Neural crest cell (in vitro differentiated cells): ENCODE measurements around the gene SULT1B1. TPM values are rescaled to one million over a fixed set of nuclear protein-coding genes. Genes with fewer than 3 reads are reported as not detected.

Source experiments
- DNase-seq: peaks from one replicate; pipeline ENCODE4 v3.0.0; 2021; ENCODE audit warnings: low read depth, mixed read lengths, low spot score
- H3K27ac Mint-ChIP-seq: one replicate; pipeline ENCODE4 v1.8.0; 2021; ENCODE audit warnings: mild to moderate bottlenecking, mixed read lengths; ENCODE audit not compliant: unreplicated experiment
- H3K27me3 Mint-ChIP-seq: 2 replicates; pipeline ENCODE4 v1.8.0; 2021; ENCODE audit warnings: low read depth, mild to moderate bottlenecking, mixed read lengths
- H3K36me3 Mint-ChIP-seq: 2 replicates; pipeline ENCODE4 v1.8.0; 2021; ENCODE audit warnings: low read depth, mild to moderate bottlenecking, mixed read lengths
- H3K4me1 Mint-ChIP-seq: 2 replicates; pipeline ENCODE4 v1.8.0; 2021; ENCODE audit warnings: mixed read lengths
- H3K4me3 Mint-ChIP-seq: one replicate; pipeline ENCODE4 v1.8.0; 2021; ENCODE audit warnings: mild to moderate bottlenecking, mixed read lengths
- H3K9me3 Mint-ChIP-seq: 2 replicates; pipeline ENCODE4 v1.8.0; 2021; ENCODE audit warnings: mixed read lengths
- CTCF ChIP-seq: fragments of 200-600 bp; sonication (generic); conservative IDR thresholded peaks from 2 replicates; pipeline ENCODE4 v1.5.0; 2021; ENCODE audit warnings: antibody characterized with exemption, mild to moderate bottlenecking
- total RNA-seq: library from RNA; stranded (reverse); gene quantifications from 2 replicates; pipeline ENCODE4 v1.2.1, GENCODE V29; 2021

The SULT1B1 gene
- total RNA-seq, 1 donor from 2014 or later = not detected

DNA sequence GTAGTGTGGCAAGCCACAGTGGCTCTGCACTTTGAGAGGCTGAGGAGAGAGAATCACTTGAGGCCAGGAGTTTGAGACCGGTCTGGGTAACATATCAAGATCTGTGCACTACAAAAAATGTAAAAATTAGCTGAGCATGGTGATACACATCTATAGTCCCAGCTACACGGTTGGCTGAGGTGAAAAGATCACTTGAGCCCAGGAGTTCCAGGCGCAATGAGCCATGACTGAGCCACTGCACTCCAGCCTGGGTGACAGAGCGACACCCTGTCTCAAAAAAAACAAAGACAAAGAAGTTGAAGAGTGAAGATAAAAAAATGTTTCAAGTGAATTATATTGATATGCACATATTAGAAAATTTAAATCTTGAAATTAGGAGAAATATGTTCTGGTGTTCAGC, 46.3 kb downstream of the SULT1B1 start:
- Mint-ChIP-seq H3K9me3 (peaks cover 7% of the 10 kb centered on the region), H3K36me3 (no peaks in the 10 kb centered on the region), H3K27ac (no peak overlapping the region), H3K4me3 (no peak overlapping the region), H3K27me3 (no peaks in the 10 kb centered on the region), H3K4me1 (no peaks in the 10 kb centered on the region)
- DNase-seq = no peak
- no peak for TF ChIP-seq CTCF

DNA sequence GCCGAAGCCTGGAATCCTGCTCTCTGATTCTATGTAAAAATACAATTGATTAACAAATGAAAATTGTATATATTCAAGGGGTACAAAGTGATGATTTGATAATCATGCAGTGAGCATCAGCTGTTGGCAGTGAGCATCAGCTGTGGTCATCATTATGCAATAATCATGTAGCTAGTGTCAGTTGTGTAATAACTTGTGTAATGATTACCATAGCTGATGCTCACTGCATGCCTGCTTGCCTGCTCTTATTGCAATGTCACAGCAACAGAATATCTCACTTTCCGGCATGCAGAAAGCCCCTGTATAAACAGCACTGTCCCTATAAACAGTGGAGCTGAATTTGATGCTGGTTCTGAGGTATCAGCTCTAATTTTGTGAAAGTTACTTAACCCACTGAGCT, 46.8 kb downstream of the SULT1B1 start:
- Mint-ChIP-seq H3K27me3 (no peaks in the 10 kb centered on the region), H3K9me3 (peaks cover 7% of the 10 kb centered on the region), H3K4me3 (no peak overlapping the region), H3K4me1 (no peaks in the 10 kb centered on the region), H3K27ac (no peak overlapping the region), H3K36me3 (no peaks in the 10 kb centered on the region)
- no peak for TF ChIP-seq CTCF
- DNase-seq = no peak

DNA sequence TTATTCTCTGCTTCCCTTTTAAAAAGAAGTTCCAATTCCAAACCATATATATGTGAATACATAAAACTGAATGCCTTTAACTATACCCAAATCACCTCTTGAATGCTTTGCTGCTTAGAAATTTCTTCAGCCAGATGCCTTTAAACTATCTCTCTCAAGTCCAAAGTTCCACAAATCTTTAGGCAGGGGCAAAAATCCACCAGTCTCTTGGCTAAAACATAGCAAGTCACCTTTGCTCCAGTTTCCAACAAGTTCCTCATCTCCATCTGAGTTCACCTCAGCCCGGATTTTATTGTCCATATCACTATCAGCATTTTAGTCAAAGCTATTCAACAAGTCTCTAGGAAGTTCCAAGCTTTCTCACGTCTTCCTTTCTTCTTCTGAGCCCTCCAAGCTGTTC, 49.8 kb downstream of the SULT1B1 start:
- no peaks in the 10 kb centered on the region for H3K36me3 Mint-ChIP-seq
- H3K27me3 Mint-ChIP-seq = no peaks in the 10 kb centered on the region
- peaks cover 7% of the 10 kb centered on the region for H3K9me3 Mint-ChIP-seq
- DNase-seq = no peak
- H3K4me3 Mint-ChIP-seq = no peak overlapping the region
- no peaks in the 10 kb centered on the region for H3K4me1 Mint-ChIP-seq
- H3K27ac Mint-ChIP-seq = no peak overlapping the region
- no peak for TF ChIP-seq CTCF

DNA sequence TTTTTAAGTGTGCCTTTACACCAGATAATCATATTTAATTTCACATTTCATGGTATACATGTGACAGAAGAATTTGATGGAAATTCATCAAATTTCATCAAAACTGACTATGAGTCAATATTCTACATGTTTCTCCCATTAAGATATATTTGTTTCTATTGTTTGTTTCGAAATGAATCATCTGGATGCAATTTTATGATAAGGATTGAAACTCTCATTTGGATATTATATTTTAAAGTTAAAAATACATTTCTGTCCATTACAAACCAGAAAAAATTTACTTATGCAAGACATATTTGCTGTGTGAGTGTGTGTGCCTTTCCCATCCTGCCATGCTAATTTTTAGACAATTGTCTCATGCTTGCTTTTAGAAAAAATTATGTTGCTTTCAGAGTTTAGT, 52.2 kb downstream of the SULT1B1 start:
- no peak for TF ChIP-seq CTCF
- Mint-ChIP-seq H3K27ac (no peak overlapping the region), H3K27me3 (no peaks in the 10 kb centered on the region), H3K4me1 (no peaks in the 10 kb centered on the region), H3K4me3 (no peak overlapping the region), H3K9me3 (peaks cover 7% of the 10 kb centered on the region), H3K36me3 (no peaks in the 10 kb centered on the region)
- DNase-seq = no peak

DNA sequence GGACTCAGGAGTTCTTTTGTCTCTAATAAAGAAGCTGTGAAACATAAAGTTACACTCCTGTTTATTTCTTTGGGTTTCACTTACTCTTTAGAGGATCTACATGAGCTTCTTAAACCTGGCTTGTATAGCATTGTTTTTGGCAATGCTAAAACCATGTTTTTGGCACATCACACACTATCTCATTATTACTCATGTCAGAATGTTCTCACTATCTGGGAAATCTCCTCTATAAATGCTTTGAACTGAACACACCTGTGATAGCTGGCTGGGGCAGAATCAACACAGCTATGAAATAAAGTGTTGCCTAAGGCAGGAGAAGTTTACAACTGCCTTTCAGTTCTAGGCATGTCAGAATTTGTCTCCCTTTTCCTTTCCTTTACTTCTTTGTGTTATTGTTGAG, 52.6 kb downstream of the SULT1B1 start:
- Mint-ChIP-seq H3K4me3 (no peak overlapping the region), H3K4me1 (no peaks in the 10 kb centered on the region), H3K27me3 (no peaks in the 10 kb centered on the region), H3K9me3 (peaks cover 7% of the 10 kb centered on the region), H3K27ac (no peak overlapping the region), H3K36me3 (no peaks in the 10 kb centered on the region)
- no peak for DNase-seq
- TF ChIP-seq CTCF = no peak

- DNase-seq = no peak
- H3K4me1 Mint-ChIP-seq = no peaks in the 10 kb centered on the region
- H3K27ac Mint-ChIP-seq = no peak overlapping the region
- H3K4me3 Mint-ChIP-seq = no peak overlapping the region
- no peak for TF ChIP-seq CTCF
- H3K27me3 Mint-ChIP-seq = no peaks in the 10 kb centered on the region
- no peaks in the 10 kb centered on the region for H3K36me3 Mint-ChIP-seq
- peaks cover 4% of the 10 kb centered on the region for H3K9me3 Mint-ChIP-seq
These were observed 58.2 kb downstream of the SULT1B1 start for GRCh38 chr4:69702201-69702600.
